HG02798 (cell line): Measurements from ENCODE around the gene ERO1B.
A peak's percentile ranks its signal among the peaks of the same experiment; 100 is the strongest.

Source experiments
- ATAC-seq: cut with Tn5 transposase; IDR thresholded peaks from one replicate; pipeline ENCODE4 v1.9.1; 2021; ENCODE audit warnings: mild to moderate bottlenecking; ENCODE audit not compliant: unreplicated experiment, poor library complexity

The ERO1B gene

DNA sequence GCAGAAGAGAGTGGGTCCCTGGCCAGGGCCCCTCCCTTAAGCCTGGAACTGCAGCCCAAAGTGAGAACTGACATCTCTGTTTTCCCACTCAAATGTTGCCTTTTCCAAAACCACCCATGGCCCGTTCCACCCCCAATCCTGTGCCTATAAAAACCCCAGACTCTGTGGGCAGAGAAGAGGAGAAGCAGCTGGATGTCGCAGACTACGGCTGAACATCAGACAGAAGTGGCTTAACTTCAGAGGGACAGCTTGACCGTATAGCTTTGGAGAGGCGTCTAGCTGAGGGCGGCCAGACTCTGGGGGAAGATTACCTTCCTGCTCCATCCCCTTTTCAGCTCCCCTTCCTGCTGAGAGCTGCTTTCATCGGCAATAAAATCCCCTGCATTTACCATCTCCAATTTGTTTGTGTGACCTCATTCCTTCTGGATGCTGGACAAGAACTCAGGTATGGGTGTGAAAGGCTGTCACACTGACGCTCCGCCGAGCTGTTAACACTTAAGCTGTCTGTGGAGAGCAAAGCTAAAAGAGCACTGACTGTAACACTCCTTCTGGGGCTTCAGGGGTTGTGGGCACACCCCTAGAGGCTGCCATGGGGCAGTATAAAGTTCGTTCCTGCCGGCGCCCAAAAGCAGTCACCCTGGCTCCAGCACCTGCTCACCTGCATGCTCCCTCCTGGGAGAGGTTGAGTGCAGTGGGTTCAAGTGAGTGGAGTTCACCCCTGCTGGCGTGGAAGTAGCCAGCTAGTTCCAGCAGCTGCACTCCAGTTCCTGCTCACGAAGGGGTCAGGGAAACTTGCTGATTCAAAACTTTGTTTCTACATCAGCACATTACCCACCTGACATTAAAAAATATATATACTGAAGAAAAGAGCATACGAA lies 19.6 kb upstream of the ERO1B start:
- no peak for ATAC-seq

DNA sequence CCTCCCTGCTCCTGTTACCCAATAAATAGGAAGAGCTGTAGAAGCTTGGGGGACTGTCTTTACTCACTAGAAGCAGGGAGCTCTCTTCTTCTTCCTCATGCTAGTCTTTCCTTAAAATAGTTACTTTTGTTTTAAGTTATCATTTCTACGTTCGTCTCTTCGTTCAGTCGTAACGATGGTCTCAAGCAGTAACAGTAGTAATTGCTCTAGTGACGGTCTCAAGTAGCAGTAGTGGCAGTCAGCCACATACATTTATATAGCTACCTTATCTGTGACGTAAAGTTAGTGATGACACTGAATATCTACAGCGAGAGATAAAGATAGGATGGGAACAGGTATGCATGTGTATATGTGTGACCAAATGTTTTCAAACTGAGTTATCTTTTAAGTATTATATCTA lies 15.4 kb upstream of the ERO1B start:
- no peak for ATAC-seq

DNA sequence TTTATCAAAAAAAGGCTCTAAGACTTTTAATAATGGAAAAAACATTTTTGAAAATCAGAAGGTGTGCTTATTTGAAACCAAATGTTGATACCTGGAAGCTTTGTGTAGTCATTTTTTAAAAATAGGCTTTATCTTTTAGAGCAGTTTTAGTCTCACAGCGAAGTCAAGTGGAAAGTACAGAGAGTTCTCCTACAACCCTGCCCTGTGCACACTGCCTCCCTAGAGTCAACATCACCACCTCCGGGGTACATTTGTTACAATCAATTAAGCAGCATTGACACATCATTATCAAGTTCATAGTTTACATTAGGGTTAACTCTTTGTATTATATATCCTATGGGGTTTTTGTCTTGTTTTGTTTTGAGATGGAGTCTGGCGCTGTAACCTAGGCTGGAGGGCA lies 10.7 kb upstream of the ERO1B start:
- ATAC-seq, result no peak

DNA sequence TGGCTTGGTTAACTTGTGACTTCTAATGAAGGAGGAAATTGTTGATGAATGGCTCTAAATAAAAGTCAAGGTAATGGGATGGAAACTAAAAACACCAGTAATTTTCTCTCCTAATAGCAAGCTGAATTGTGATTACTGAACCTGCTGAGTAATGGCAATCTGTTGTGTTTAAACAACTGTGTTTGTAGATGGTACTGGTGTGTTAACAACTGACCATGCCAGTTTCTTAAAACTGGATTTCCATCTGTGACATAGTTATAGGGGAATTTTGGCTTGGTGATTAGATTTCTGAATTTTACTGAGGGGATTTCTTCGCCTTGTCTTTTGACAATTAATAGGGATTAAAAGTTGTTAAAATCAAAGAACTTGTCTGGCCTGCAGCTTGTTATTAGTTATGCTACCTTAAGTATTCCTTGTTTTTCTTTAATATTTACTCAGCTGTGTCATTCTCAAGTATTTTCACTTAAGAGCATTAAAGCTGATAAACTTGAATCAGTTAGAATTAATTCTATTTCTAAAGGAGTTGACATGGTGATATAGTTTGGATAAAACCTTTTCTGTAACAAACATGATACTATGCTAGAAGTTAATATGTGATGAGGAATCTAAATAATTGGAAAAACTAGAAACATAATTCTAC lies 7.9 kb upstream of the ERO1B start:
- ATAC-seq, result no peak

DNA sequence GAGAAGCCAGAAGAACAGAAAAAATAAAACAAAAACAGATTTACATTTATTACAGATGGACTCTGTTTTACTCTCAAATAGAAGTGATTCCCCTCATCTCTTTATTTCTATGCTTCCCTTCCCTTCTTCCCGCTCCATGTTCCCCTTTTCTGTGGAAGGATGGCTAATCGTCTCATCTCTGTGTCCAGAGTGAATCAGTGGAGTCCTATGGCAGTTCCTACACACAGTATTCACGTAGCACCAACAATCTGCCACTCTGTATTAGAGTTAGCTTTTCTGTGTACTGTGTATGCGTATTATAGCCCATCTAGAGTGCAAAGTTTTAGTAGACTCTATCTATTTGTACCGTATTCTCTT lies 6.8 kb upstream of the ERO1B start:
- no peak for ATAC-seq

DNA sequence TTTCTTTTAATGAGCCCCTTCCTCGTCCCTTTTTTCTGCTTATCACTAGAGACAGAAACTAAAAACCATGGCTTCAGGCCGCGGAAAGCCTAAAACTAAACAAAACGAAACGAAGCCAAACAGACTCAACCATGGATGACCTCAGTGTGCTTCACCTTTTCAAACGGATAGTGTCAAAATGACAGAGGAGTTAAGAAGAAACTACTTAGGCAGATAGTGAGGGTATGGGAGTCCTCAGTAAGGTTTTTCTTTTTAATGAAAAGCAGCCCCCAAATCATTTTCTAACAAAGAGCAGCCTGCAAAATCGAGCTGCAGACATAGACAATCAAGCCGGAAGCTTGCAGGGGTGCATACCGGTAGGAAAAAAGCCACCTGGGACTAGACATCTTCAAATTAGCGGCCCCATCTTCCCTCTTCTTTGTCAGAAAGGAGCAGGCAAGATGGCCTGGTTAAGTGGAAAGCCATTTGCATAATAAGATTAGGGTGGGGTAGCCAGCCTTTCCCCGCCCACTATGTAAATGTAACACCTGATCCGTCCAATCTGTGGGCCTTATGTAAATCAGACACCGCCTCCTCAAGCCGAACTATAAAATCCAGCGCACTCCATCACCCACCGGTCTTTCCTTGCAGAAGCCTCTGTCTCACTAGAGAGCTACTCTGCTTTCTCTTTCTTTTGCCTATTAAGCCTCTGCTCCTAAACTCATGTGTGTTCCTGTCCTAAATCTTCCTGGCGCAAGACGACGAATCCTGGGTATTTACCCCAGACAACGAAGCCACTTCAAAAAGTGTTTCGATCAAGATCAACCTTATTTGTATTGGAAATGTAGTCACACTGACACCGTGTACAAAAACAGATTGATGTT lies 6.2 kb upstream of the ERO1B start:
- no peak for ATAC-seq

DNA sequence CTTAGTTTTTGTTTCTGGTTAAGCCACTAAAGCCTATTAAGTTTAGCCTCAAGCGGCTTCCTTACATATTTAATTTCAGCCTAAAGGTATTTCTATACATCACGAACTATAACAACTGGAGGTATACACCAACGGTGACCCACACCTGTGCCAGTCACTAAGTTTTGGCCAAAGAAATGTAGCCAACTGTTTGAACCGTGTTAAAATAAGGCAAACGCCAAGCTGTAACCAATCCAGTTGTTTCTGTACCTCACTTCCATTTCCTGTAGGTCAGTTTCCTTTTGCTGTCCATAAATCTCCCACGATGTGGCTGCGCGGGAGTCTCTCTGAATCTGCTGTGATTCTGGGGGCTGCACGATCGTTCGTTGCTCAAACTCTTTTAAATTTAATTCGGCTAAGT lies 5.6 kb upstream of the ERO1B start:
- no peak for ATAC-seq

DNA sequence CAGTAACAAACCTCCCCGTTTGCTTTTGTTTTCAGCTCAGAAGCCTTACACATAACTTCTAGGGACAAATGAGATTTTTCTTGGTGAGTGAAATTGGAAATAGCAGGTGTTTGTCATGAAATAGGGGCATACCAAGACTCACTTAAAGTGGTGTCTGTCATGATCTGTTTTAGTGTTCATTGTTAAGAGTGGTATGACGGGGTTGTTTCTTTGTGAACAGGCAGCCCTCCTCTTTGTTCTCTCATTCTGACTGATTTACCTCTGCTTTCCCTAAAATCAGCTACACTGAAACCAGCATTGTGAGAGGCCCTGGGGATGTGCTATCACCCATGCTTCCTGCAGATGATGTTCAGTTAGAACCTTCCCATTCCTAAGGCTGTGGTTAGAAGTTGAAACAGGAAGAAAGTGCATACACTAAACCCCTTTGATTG lies 2.5 kb upstream of the ERO1B start:
- ATAC-seq, result peak; percentile 47

DNA sequence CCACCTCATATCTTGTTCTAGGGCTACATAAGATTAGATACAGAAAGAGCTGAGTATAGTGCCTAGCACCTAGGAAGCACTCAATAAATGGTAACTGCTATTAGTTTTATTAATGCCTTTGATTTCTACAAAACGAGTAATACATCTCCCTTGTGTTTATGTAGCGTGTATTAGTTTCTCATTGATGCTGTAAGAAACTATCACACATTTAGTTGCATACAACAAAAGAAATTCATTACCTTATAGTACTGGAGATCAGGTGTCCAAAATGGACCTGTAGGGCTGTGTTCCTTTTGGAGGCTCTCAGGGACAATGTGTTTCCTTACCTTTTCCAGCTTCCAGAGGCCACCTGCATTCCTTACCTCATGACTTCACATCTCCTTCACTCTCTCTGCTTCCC lies 961 bp upstream of the ERO1B start:
- no peak for ATAC-seq

DNA sequence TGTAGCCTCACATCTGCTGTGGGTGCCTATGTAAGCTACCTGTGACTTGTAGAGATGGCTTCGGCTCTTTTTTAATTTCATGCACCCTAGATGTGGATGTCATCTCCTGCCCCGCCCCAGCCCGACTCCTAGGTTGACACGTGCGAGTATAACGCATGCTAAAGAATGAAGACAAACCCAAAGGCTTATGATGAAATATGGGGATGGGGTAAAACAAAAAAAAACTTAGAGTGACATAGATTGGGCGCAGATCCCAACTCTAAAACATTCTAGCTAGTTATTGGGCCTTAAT lies 613 bp upstream of the ERO1B start:
- ATAC-seq, result peak; percentile 2

DNA sequence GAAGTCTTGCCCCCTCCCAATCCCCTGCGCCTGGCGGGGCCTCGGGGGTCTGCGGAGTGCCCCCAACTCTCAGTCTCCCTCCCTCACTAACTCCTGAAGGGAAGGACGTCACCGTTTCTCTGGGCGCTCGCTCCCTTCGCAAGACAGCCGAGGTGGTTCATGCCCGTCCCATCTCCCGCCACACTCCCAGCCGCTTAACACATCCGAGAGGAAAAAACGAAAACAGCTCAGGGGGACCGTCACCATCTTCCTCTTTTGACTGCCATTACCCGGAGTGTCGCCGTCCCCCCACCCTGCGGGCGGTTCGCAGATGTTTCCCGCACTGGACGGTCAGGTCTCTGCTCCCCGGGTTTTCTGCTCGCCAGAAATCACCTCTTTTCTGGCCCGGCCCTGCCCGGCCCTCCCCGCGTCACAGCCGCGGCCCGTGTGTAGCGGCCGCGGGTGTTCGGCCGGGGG lies 532 bp downstream of the ERO1B start:
- peak; percentile 26 for ATAC-seq

DNA sequence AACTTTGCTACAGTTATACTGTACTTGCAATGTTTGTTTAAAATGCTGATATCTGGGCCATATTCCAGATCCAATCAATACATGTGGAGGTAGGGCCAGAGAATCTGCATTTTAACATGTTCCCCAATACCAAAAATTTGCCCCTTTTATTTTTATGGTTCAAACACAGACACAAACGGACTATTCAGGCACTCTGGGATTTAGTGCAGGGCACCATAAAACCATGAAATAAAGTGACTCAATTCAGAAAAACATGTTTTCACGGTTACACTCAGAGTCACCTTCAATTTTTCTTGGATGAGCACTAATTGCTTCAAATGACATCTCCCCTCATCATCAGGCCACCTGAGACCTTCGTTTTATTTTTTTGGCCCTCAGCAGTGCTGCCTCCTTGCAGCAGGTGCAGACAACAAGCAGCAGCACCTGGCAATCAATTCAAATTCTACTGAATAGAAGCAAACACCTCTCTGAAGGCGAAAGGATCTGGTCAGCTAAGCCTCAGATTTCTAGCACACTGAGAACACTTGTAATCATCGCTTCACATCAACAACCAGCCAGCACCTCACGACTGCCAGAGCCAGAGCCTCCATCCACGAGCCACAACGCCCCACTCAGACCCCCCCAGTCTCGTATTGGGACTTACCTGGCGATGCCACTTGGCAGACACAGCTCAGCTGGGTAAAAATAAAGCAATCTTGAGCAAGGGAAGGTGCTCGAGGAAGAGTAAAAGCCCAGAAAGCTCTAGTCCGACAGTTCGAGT lies 1.1 kb downstream of the ERO1B start:
- ATAC-seq, result no peak

DNA sequence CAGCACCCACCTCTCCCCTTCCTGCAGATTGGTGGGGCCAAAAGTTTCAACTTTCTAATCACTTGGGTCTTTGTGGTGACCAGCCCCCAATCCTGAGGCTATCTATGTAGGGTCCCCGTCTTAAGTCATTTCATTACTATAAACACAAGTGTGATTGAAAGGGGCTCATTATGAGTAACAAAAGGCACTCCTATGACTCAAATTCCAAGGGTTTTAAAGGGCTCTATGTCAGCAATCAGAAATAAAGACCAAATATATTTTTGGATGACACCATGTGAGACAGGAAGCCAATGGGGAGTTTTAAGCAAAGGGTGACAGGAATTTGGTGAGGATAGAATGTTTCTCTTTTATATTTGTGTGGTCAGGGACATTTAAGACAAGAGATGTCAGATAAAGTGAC lies 6.2 kb downstream of the ERO1B start:
- ATAC-seq, result no peak

DNA sequence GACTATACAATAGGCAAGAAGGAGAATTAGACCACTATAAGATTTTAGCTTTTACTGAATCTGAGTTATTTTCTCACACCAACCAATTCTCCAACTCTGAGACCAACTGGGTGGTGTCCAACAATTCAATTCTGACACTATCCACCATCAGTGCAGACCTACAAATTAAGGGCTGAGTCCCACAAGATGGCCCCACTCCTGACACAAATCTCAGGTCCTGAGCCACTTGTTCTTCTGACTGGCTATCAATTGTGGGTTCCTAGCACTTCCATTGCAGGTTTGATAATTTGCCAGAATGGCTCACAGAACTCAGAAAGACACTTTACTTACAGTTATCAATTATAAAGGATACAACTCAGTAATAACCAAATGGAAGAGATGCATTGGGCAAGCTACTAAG lies 6.7 kb downstream of the ERO1B start:
- no peak for ATAC-seq

DNA sequence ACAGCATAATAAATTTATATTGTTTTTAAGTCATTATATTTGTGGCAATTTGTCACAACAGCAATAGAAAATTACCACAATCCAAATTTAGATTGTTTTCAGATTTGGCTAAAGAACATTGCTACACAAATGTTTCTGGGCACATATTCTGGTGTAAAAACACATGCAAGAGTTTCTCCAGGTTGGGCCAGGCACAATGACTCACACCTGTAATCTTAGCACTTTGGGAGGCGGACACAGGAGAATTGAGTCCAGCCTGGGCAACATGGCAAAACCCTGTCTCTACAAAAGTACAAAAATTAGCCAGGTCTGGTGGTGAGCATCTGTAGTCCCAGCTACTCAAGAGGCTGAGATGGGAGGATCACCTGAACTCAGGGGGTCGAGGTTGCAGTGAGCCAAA lies 8.4 kb downstream of the ERO1B start:
- no peak for ATAC-seq

DNA sequence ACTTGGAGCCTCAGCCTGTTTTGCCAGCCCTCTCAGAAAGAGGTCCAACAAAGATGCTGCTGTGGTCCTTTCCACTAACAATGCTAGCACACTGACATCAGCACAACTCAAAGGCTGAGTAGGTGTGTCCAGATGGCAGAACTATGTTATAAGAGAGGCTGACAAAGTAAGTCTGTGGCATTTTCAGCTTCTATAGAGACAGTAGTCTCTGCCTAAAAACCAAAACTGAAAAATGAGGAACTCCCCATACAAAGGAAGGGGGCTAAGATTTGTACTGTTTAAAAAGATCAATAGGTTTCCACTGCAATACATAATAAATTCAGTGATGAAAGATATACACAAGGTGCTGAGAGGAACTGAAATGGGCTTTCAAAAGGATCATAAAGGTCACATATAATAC lies 12.3 kb downstream of the ERO1B start:
- no peak for ATAC-seq

DNA sequence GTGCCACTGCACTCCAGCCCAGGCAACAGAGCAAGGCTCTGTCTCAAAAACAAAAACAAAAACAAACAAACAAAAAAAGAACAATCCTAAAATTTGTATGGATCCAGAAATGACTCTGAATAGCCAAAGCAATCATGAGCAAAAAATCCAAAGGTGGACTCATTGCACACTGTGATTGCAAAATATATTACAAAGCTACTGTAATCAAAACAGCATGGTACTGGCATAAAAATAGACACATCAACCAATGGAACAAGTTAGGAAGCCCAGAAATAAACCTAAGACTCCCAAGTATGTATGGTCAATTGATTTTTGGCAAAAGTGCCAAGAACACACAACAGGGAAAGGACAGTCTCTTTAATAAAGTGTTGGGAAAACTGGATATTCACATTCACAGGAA lies 19.9 kb downstream of the ERO1B start:
- ATAC-seq, result no peak

DNA sequence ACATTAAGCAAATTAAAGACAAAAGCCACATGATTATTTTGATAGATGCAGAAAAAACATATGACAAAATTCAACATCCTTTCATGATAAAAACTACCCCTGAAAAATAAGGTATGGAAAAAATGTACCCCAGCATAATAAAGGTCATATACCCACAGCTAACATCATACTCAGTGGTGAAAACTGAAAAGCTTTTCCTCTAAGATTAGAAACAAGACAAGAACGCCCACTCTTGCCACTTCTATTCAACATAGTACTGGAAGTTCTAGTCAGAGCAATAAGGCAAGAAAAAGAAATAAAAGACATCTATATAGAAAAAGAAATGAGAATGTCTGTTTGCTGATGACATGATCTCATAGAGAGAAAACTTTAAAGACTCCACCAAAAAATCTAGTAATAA lies 20.7 kb downstream of the ERO1B start:
- ATAC-seq, result no peak

DNA sequence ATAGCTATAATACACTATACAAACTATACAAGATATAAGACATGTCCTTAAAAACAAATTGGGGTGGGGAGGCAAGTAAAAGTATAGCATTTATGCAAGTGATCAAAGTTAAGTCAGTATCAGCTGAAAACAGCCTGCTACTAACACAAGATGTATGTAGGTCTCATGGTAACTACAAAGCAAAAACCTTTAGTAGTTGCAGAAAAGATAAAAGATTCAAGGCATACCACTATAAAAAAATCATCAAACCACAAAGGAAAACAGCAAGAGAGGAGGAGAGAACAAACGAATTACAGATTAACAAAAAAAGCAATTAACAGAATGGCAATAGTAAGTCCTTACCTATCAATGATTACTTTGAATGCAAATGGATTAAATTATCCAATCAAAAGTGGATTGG lies 22.7 kb downstream of the ERO1B start:
- no peak for ATAC-seq

DNA sequence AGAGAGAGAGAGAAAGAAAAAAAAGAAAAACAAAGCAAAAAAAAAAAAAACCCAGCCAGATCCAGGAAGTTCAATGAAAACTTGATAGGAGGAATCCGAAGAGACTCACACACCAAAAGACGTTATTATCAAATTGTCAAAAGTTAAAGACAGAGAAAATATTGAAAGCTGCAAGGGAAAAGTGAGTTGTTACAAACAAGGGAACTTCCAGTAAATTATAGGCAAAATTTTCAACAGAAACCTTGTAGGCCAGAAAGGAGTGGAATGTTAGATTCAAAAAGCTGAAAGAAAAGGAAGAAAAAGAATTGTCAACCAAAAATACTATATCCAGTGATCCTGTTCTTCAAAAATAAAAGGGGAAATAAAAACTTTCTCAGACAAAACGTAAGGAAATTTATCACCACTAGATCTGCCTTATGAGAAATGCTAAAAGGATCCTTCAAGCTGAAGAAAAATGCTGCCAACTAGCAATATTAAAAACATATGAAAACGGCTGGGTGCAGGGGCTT lies 23.6 kb downstream of the ERO1B start:
- no peak for ATAC-seq
